AG04450 (cell line): ENCODE data around the gene HMX3. TPM values are rescaled to one million over a fixed set of nuclear protein-coding genes. Genes with fewer than 3 reads are reported as not detected.

Experiments
- CTCF ChIA-PET: fragments of 300-600, 350-600 bp; formaldehyde crosslinking; extraction: SDS; loops from one replicate; lab custom pipeline; 2022; ENCODE audit warnings: antibody characterized with exemption, inconsistent platforms; lab: Charles Lee
- POLR2A ChIA-PET: fragments of 350-600 bp; formaldehyde crosslinking; extraction: SDS; loops from one replicate; lab custom pipeline; 2021; ENCODE audit warnings: antibody characterized with exemption, inconsistent platforms; lab: Yijun Ruan, JAX
- DNase-seq: peaks from one replicate; pipeline ENCODE4 v3.0.0-alpha.2; 2011; ENCODE audit warnings: low read depth, low spot score
- H3K27ac ChIP-seq: one replicate; pipeline ENCODE4 v1.5.1; 2012; ENCODE audit warnings: low read depth, low read length, control low read depth
- H3K27me3 ChIP-seq: one replicate; pipeline ENCODE4 v1.6.0; 2012; ENCODE audit warnings: low read length; ENCODE audit not compliant: control insufficient read depth, insufficient read depth
- H3K4me3 ChIP-seq: 2 replicates; pipeline ENCODE4 v1.5.1; 2011; ENCODE audit warnings: mild to moderate bottlenecking, low read depth, low read length, control low read depth
- H3K9me3 ChIP-seq: 2 replicates; pipeline ENCODE4 v1.5.1; 2012; ENCODE audit warnings: low read length; ENCODE audit not compliant: control insufficient read depth, insufficient read depth
- polyA plus RNA-seq: library from polyadenylated mRNA; depleted of rRNA; stranded (reverse); fragments of >200 nt; gene quantifications from 2 replicates; pipeline ENCODE4 v1.2.3, GENCODE V29; 2011
- TF ChIP-seq, protein P1 (sequence below): IDR thresholded peaks from 2 replicates; pipeline ENCODE4 v1.5.1; 2011; ENCODE audit warnings: low read depth, low read length, control low read depth, inconsistent platforms

HMX3 gene
- polyA plus RNA-seq, 1 experiment: not detected

DNA sequence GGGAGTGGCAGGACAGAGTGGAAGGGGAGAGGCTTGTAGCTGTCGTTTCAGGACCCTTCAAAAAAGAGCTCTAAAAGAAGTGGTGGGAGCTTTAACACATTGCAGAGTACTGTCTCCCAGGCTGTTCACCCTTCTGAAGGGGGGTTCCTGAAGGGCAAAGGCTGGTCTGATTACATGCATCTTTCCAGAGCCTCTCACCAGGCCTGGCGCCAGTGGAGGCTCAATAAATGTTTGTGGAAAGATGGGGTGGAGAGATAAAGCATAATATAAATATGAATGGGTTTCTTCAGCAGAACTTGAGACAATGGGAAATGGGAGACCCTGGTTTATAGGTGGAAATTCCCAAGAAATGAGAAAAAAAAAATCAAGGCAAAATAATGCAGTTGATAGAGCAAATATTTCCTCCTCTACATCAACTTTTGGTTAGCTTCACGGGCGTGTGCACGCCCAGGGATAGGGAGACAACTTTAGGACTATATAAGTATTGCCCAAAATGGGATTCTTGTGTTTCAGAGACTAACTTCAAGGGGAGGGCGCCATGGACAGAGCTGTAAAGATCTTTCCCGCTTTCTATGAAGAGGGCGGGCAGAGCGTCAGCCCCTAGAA, 17.8 kb downstream of the HMX3 start:
- TF ChIP-seq, protein P1, sequence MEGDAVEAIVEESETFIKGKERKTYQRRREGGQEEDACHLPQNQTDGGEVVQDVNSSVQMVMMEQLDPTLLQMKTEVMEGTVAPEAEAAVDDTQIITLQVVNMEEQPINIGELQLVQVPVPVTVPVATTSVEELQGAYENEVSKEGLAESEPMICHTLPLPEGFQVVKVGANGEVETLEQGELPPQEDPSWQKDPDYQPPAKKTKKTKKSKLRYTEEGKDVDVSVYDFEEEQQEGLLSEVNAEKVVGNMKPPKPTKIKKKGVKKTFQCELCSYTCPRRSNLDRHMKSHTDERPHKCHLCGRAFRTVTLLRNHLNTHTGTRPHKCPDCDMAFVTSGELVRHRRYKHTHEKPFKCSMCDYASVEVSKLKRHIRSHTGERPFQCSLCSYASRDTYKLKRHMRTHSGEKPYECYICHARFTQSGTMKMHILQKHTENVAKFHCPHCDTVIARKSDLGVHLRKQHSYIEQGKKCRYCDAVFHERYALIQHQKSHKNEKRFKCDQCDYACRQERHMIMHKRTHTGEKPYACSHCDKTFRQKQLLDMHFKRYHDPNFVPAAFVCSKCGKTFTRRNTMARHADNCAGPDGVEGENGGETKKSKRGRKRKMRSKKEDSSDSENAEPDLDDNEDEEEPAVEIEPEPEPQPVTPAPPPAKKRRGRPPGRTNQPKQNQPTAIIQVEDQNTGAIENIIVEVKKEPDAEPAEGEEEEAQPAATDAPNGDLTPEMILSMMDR: no peak
- POLR2A ChIA-PET: interaction anchor here (0.6 to 1.4 kb wide), 3 partner anchors 14 to 779 kb away, joined by 4 read pairs; partner anchors contain the start of gene PLEKHA1
- Histone ChIP-seq H3K9me3 (peaks cover 6% of the 10 kb centered on the region; the same call in 1 of the 2 replicates), H3K27ac (no peak overlapping the region), H3K4me3 (no peak overlapping the region), H3K27me3 (peaks cover 40% of the 10 kb centered on the region)
- CTCF ChIA-PET: interaction anchor here (0.7 to 2.3 kb wide), 7 partner anchors 9 to 1250 kb away, joined by 3 to 6 read pairs (median 3); no protein-coding TSS in a partner anchor
- DNase-seq: no peak

DNA sequence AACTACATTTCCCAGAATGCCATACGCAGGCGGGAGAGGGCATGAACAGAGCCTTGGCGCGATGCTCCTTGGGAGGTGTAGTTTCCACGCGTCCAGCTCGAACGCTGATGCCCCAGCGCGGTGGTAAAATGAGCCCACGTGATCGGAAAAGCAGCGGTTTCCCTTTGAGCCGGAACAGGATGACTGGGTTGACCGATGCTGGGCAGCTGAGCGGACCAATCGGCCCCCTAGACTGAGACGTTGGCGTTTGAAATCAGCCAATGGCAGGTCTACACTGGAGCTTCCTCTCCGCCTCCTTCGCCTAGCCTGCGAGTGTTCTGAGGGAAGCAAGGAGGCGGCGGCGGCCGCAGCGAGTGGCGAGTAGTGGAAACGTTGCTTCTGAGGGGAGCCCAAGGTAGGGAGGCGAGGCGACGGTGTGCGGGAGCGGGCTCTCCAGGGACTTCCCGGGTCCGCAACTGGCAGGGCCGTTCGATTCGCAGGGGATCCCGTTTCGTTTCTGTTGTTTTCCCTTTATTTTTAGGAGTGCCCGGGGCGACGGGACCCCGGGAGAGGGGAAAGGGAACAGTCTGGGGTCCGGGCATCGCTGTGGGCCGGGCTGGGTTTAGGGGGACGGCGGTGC, 18.4 kb downstream of the HMX3 start, which contains the start of gene BUB3:
Gene BUB3, plus strand, starts transcription at position 311 of the 619 bp plus-strand sequence. CDS start 516 bp downstream, outside the sequence.
- Histone ChIP-seq H3K27me3 (peaks cover 34% of the 10 kb centered on the region), H3K9me3 (peaks cover 6% of the 10 kb centered on the region; the same call in 1 of the 2 replicates), H3K4me3 (peak within 1 kb of the TSS; percentile 99), H3K27ac (peak within 1 kb of the TSS; percentile 84)
- peak; percentile 99 for DNase-seq
- ChIA-PET CTCF (interaction anchor here (0.7 to 2.3 kb wide), 7 partner anchors 9 to 1249 kb away, joined by 3 to 6 read pairs (median 3); no protein-coding TSS in a partner anchor), POLR2A (interaction anchor here (0.6 to 1.4 kb wide), 3 partner anchors 15 to 780 kb away, joined by 4 read pairs; partner anchors contain the start of gene PLEKHA1)
- TF ChIP-seq, protein P1: peak; percentile 19

DNA sequence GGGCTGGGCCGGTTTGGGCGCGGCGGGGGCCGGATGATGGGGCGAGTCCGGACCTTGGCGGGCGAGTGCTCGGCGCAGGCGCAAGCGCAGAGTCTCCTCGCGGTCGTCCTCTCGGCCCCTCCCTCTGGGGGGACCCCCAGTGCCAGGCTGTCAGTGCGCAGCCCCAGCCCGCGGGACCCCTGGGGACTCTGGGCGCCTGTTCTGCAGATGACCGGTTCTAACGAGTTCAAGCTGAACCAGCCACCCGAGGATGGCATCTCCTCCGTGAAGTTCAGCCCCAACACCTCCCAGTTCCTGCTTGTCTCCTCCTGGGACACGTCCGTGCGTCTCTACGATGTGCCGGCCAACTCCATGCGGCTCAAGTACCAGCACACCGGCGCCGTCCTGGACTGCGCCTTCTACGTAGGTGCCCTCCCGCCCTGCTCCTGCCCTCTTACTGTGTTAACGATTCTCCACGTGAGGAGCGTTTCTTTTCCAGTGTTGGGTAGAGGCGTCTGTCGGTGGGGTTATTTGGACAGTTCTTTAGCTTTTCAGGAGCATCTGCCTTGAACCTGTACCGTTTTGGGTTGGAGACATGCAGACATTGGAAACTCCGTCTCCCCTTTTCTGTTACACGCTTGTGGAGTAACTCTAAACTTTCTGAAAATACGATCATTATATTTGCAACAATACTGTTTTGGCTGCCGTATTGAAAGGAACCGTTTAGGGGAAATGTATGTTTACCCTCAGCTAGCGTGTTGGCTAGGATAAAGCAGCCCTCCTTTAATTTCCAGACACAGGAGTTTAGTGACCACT, 19.1 kb downstream of the HMX3 start:
- ChIA-PET CTCF (interaction anchor here (1.9 to 2.3 kb wide), 2 partner anchors 22 to 111 kb away, joined by 4 to 6 read pairs; no protein-coding TSS in a partner anchor), POLR2A (interaction anchor here (0.9 kb wide), 1 partner anchor 17 kb away, joined by 4 read pairs; no protein-coding TSS in a partner anchor)
- Histone ChIP-seq H3K27me3 (peaks cover 28% of the 10 kb centered on the region), H3K4me3 (peak overlapping the region; percentile 99), H3K9me3 (peaks cover 6% of the 10 kb centered on the region; the same call in 1 of the 2 replicates), H3K27ac (peak overlapping the region; percentile 84)
- no peak for DNase-seq
- TF ChIP-seq, protein P1: no peak

DNA sequence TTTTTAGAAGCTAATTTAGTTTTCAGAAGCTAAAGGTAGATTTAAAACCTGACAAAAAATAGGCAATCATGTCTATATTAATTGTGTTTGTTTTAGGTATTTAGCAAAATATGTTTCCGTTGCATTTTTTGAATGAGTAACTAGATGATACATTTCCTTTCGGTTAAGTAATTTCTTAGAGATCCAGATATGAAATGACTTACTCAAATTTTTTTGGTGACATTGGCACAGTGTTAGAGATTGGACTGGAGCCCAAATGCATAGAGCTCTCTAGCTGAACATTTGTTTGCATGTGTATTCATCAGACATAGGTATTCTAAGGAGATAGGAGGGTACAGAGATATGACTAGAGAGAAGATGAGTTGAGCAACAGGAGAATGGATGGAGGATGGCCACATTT, 20.3 kb downstream of the HMX3 start:
- peak overlapping the region; percentile 99 for H3K4me3 ChIP-seq
- TF ChIP-seq, protein P1: no peak
- ChIA-PET POLR2A (interaction anchor here (0.7 kb wide), 1 partner anchor 930 kb away, joined by 3 read pairs; no protein-coding TSS in a partner anchor), CTCF (interaction anchor here (1.4 kb wide), 1 partner anchor 10 kb away, joined by 5 read pairs; no protein-coding TSS in a partner anchor)
- no peak overlapping the region for H3K27ac ChIP-seq
- H3K27me3 ChIP-seq: peaks cover 16% of the 10 kb centered on the region
- H3K9me3 ChIP-seq: peaks cover 2% of the 10 kb centered on the region; the same call in 1 of the 2 replicates
- DNase-seq: no peak
